Measurements from ENCODE around the gene PRMT6. TPM values are rescaled to one million over a fixed set of nuclear protein-coding genes. Genes with fewer than 3 reads are reported as not detected.
A peak's percentile ranks its signal among the peaks of the same experiment; 100 is the strongest.
"Not testable (repeated sequence)": the region's sequence is repeated elsewhere in the genome, so short reads cannot be mapped to it uniquely, and the experiment has no call there.

PRMT6 gene
- total RNA-seq, 1 experiment from 2014 or later = 8.2 TPM

GRCh38 chr1:107016376-107016978, 40.0 kb upstream of the PRMT6 start:
- Histone ChIP-seq H2AFZ (peak overlapping the region; percentile 15; the same call in 1 of the 2 replicates), H3K36me3 (ENCODE audit: low read depth) (no peaks in the 10 kb centered on the region), H3K9me3 (ENCODE audit: insufficient read depth, low read depth) (no peaks in the 10 kb centered on the region), H3K4me2 (peak overlapping the region; percentile 34), H3F3A (ENCODE audit: insufficient read depth, low read depth) (no peaks in the 10 kb centered on the region), H3K4me3 (no peak overlapping the region), H3K4me1 (replicated peaks; ENCODE audit: insufficient read depth) (no peaks in the 10 kb centered on the region), H3K27ac (no peak overlapping the region), H4K20me1 (ENCODE audit: insufficient read depth) (no peaks in the 10 kb centered on the region), H3K9me2 (ENCODE audit: insufficient read depth) (no peaks in the 10 kb centered on the region; the same call in 1 of the 2 replicates), H3K27me3 (ENCODE audit: insufficient read depth, low read depth) (no peaks in the 10 kb centered on the region), H3K79me2 (ENCODE audit: low read depth) (no peaks in the 10 kb centered on the region)
- no peak for TF ChIP-seq EZH2 (IDR thresholded peaks at IDR 0.05; ENCODE audit: low read depth)
- TF ChIP-seq, protein P1, sequence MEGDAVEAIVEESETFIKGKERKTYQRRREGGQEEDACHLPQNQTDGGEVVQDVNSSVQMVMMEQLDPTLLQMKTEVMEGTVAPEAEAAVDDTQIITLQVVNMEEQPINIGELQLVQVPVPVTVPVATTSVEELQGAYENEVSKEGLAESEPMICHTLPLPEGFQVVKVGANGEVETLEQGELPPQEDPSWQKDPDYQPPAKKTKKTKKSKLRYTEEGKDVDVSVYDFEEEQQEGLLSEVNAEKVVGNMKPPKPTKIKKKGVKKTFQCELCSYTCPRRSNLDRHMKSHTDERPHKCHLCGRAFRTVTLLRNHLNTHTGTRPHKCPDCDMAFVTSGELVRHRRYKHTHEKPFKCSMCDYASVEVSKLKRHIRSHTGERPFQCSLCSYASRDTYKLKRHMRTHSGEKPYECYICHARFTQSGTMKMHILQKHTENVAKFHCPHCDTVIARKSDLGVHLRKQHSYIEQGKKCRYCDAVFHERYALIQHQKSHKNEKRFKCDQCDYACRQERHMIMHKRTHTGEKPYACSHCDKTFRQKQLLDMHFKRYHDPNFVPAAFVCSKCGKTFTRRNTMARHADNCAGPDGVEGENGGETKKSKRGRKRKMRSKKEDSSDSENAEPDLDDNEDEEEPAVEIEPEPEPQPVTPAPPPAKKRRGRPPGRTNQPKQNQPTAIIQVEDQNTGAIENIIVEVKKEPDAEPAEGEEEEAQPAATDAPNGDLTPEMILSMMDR (conservative IDR thresholded peaks at IDR 0.05) = no peak
- DNase-seq = no peak
- BruUV-seq (replicated peaks) = no TSS peak
- intact Hi-C loops (cut with micrococcal nuclease; ENCODE audit: unreplicated experiment) = no loop called here
- CTCF ChIA-PET = interaction anchor here (0.6 to 1.0 kb wide), 2 partner anchors 41 to 496 kb away, joined by 3 read pairs; no protein-coding TSS in a partner anchor
- POLR2A ChIA-PET (ENCODE audit: unreplicated experiment) = no interaction called here

GRCh38 chr1:107018445-107018844, 38.0 kb upstream of the PRMT6 start:
- no peaks in the 10 kb centered on the region for H4K20me1 ChIP-seq (ENCODE audit: insufficient read depth)
- no TSS peak for BruUV-seq (replicated peaks)
- POLR2A ChIA-PET (ENCODE audit: unreplicated experiment) = no interaction called here
- DNase-seq = no peak
- H3K79me2 ChIP-seq (ENCODE audit: low read depth) = no peaks in the 10 kb centered on the region
- no peak for TF ChIP-seq EZH2 (IDR thresholded peaks at IDR 0.05; ENCODE audit: low read depth)
- TF ChIP-seq, protein P1 (conservative IDR thresholded peaks at IDR 0.05) = no peak
- no peak overlapping the region for H3K4me2 ChIP-seq
- CTCF ChIA-PET = no interaction called here
- H2AFZ ChIP-seq = no peak overlapping the region
- no peak overlapping the region for H3K27ac ChIP-seq
- H3K36me3 ChIP-seq (ENCODE audit: low read depth) = no peaks in the 10 kb centered on the region
- no peaks in the 10 kb centered on the region for H3K4me1 ChIP-seq (replicated peaks; ENCODE audit: insufficient read depth)
- H3K9me2 ChIP-seq (ENCODE audit: insufficient read depth) = no peaks in the 10 kb centered on the region; the same call in 1 of the 2 replicates
- intact Hi-C loops (cut with micrococcal nuclease; ENCODE audit: unreplicated experiment) = no loop called here
- H3F3A ChIP-seq (ENCODE audit: insufficient read depth, low read depth) = no peaks in the 10 kb centered on the region
- no peaks in the 10 kb centered on the region for H3K27me3 ChIP-seq (ENCODE audit: insufficient read depth, low read depth)
- H3K9me3 ChIP-seq (ENCODE audit: insufficient read depth, low read depth) = no peaks in the 10 kb centered on the region
- H3K4me3 ChIP-seq = no peak overlapping the region

GRCh38 chr1:107019166-107019565, 37.3 kb upstream of the PRMT6 start:
- H3K9me2 ChIP-seq (ENCODE audit: insufficient read depth) = no peaks in the 10 kb centered on the region; the same call in 1 of the 2 replicates
- no peaks in the 10 kb centered on the region for H4K20me1 ChIP-seq (ENCODE audit: insufficient read depth)
- H3K4me3 ChIP-seq = no peak overlapping the region
- CTCF ChIA-PET = no interaction called here
- H3K79me2 ChIP-seq (ENCODE audit: low read depth) = no peaks in the 10 kb centered on the region
- TF ChIP-seq, protein P1 (conservative IDR thresholded peaks at IDR 0.05) = no peak
- TF ChIP-seq EZH2 (IDR thresholded peaks at IDR 0.05; ENCODE audit: low read depth) = no peak
- H3K4me2 ChIP-seq = no peak overlapping the region
- BruUV-seq (replicated peaks) = no TSS peak
- intact Hi-C loops (cut with micrococcal nuclease; ENCODE audit: unreplicated experiment) = no loop called here
- POLR2A ChIA-PET (ENCODE audit: unreplicated experiment) = no interaction called here
- no peaks in the 10 kb centered on the region for H3K36me3 ChIP-seq (ENCODE audit: low read depth)
- peaks cover 2% of the 10 kb centered on the region; the same call in 1 of the 2 replicates for H3K9me3 ChIP-seq (ENCODE audit: insufficient read depth, low read depth)
- no peaks in the 10 kb centered on the region for H3K4me1 ChIP-seq (replicated peaks; ENCODE audit: insufficient read depth)
- DNase-seq = no peak
- no peaks in the 10 kb centered on the region for H3F3A ChIP-seq (ENCODE audit: insufficient read depth, low read depth)
- no peak overlapping the region for H2AFZ ChIP-seq
- H3K27ac ChIP-seq = no peak overlapping the region
- no peaks in the 10 kb centered on the region for H3K27me3 ChIP-seq (ENCODE audit: insufficient read depth, low read depth)

DNA sequence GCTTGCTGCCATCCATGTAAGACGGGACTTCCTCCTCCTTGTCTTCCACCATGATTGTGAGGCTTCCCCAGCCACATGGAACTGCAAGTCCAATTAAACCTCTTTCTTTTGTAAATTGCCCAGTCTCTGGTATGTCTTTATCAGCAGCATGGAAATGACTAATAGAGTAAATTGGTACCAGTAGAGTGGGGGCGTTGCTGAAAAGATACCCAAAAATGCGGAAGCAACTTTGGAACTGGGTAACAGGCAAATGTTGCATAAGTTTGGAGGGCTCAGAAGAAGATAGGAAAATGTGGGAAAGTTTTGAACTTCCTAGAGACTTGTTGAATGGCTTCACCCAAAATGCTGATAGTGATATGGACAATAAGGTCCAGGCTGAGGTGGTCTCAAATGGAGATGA, 17.6 kb upstream of the PRMT6 start:
- Histone ChIP-seq H2AFZ (peak overlapping the region; percentile 61), H3K4me2 (peak overlapping the region; percentile 36), H3K9me3 (ENCODE audit: insufficient read depth, low read depth) (peaks cover 13% of the 10 kb centered on the region)
- H4K20me1 ChIP-seq (ENCODE audit: insufficient read depth); POLR2A ChIA-PET (ENCODE audit: unreplicated experiment); H3K4me3 ChIP-seq; H3K27me3 ChIP-seq (ENCODE audit: insufficient read depth, low read depth); H3K9me2 ChIP-seq (ENCODE audit: insufficient read depth); intact Hi-C loops (cut with micrococcal nuclease; ENCODE audit: unreplicated experiment); H3K4me1 ChIP-seq (replicated peaks; ENCODE audit: insufficient read depth); BruUV-seq (replicated peaks); H3K27ac ChIP-seq; CTCF ChIA-PET; H3F3A ChIP-seq (ENCODE audit: insufficient read depth, low read depth); H3K79me2 ChIP-seq (ENCODE audit: low read depth); H3K36me3 ChIP-seq (ENCODE audit: low read depth): not testable (repeated sequence)
- peak in 1 of 2 experiments; percentile 57 for DNase-seq

DNA sequence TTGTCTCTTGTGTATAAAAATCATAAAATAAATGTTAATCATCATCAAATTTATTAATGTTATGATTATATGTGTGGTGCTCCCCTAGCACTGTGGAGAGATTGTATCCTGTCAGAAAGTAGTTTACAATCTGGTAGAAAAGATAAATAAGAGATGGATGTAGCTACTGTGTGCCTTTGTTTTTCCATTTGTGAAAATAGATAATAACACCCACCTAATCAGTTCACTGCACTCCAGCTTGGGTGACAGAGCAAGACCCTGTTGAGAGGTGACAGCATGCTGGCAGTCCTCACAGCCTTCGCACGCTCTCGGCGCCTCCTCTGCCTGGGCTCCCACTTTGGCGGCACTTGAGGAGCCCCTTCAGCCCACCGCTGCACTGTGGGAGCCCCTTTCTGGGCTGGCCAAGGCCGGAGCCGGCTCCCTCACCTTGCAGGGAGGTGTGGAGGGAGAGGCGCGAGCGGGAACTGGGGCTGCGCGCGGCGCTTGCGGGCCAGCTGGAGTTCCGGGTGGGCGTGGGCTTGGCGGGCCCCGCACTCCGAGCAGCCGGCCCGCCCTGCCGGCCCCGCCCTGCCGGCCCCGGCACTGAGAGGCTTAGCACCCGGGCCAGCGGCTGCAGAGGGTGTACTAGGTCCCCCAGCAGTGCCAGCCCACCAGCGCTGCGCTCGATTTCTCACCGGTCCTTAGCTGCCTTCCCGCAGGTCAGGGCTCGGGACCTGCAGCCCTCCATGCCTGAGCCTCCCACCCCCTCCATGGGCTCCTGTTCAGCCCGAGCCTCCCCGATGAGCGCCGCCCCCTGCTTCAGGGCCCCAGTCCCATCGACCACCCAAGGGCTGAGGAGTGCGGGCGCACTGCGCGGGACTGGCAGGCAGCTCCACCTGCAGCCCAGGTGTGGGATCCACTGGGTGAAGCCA, 11.9 kb upstream of the PRMT6 start:
- DNase-seq; H3K4me2 ChIP-seq; CTCF ChIA-PET; H4K20me1 ChIP-seq (ENCODE audit: insufficient read depth); H3K27me3 ChIP-seq (ENCODE audit: insufficient read depth, low read depth); H3K79me2 ChIP-seq (ENCODE audit: low read depth); H3K4me1 ChIP-seq (replicated peaks; ENCODE audit: insufficient read depth); H2AFZ ChIP-seq; H3F3A ChIP-seq (ENCODE audit: insufficient read depth, low read depth); H3K4me3 ChIP-seq; H3K27ac ChIP-seq; POLR2A ChIA-PET (ENCODE audit: unreplicated experiment); intact Hi-C loops (cut with micrococcal nuclease; ENCODE audit: unreplicated experiment); BruUV-seq (replicated peaks); H3K9me2 ChIP-seq (ENCODE audit: insufficient read depth); H3K36me3 ChIP-seq (ENCODE audit: low read depth): not testable (repeated sequence)
- H3K9me3 ChIP-seq (ENCODE audit: insufficient read depth, low read depth) = peaks cover 13% of the 10 kb centered on the region

All from PC-9 (cell line).